ENCODE data around the gene SLC7A8.
"Not testable (repeated sequence)": the region's sequence is repeated elsewhere in the genome, so short reads cannot be mapped to it uniquely, and the experiment has no call there.

GRCh38 chr14:23196487-23196886 is 13.0 kb upstream of the SLC7A8 start:
- not testable (repeated sequence) for TF ChIP-seq CTCF (IDR thresholded peaks at IDR 0.05; ENCODE audit: insufficient read depth, low read length); POLR2AphosphoS5 (IDR thresholded peaks at IDR 0.05; ENCODE audit: low read depth); REST (IDR thresholded peaks at IDR 0.05; ENCODE audit: insufficient replicate concordance, low read depth); GABPA (IDR thresholded peaks at IDR 0.05; ENCODE audit: low read depth); SPI1 (IDR thresholded peaks at IDR 0.05; ENCODE audit: borderline replicate concordance, low read depth)
